ENCODE measurements around the gene ARRB1.

DNA sequence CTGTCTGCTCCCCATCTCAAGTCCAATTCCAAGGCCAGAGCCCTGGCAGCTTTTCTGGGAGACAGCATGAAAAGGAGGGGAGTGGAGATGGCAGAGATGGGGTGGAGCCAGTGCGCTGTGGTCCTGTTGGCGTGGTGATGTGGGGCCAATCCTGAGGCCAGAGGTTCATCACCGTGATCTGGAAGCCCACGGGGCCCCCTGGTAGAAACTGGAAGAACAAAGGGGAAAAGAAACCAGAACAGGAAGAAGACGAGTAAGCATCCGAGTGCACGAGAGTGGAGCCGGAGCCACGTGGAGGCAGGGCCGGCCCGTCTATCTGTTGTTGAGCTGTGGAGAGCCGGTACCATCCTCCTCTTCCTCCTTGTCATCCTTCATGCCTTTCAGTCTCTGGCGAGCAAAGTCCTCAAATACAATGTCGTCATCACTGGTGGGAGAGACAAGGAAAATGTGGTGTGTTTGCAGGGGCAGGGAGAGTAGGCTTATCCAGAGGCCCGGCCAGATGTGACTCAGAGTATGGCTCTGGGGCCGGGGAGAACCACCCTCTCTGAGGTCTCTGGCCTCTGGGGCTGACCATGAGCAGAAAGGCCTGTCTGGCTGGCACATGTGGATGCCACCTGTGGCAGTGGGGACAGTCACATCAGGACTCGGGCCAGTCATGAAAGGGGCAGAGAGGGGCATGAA lies 85.5 kb downstream of the ARRB1 start:
- TF ChIP-seq, protein P1, sequence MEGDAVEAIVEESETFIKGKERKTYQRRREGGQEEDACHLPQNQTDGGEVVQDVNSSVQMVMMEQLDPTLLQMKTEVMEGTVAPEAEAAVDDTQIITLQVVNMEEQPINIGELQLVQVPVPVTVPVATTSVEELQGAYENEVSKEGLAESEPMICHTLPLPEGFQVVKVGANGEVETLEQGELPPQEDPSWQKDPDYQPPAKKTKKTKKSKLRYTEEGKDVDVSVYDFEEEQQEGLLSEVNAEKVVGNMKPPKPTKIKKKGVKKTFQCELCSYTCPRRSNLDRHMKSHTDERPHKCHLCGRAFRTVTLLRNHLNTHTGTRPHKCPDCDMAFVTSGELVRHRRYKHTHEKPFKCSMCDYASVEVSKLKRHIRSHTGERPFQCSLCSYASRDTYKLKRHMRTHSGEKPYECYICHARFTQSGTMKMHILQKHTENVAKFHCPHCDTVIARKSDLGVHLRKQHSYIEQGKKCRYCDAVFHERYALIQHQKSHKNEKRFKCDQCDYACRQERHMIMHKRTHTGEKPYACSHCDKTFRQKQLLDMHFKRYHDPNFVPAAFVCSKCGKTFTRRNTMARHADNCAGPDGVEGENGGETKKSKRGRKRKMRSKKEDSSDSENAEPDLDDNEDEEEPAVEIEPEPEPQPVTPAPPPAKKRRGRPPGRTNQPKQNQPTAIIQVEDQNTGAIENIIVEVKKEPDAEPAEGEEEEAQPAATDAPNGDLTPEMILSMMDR (IDR thresholded peaks at IDR 0.05; ENCODE audit: low read depth, low read length, missing input control): no peak
- TF ChIP-seq SP1 (IDR thresholded peaks at IDR 0.05) (no peak), GABPA (IDR thresholded peaks at IDR 0.05 in 1 of 2, conservative IDR thresholded peaks at IDR 0.05 in 1 of 2) (no peak), RAD21 (IDR thresholded peaks at IDR 0.05) (no peak), TAF1 (conservative IDR thresholded peaks at IDR 0.05) (no peak), YY1 (IDR thresholded peaks at IDR 0.05) (no peak), JUND (IDR thresholded peaks at IDR 0.05) (no peak), HNF4G (IDR thresholded peaks at IDR 0.05) (no peak), FOXA1 (IDR thresholded peaks at IDR 0.05) (no peak)
- TF ChIP-seq, protein P2, sequence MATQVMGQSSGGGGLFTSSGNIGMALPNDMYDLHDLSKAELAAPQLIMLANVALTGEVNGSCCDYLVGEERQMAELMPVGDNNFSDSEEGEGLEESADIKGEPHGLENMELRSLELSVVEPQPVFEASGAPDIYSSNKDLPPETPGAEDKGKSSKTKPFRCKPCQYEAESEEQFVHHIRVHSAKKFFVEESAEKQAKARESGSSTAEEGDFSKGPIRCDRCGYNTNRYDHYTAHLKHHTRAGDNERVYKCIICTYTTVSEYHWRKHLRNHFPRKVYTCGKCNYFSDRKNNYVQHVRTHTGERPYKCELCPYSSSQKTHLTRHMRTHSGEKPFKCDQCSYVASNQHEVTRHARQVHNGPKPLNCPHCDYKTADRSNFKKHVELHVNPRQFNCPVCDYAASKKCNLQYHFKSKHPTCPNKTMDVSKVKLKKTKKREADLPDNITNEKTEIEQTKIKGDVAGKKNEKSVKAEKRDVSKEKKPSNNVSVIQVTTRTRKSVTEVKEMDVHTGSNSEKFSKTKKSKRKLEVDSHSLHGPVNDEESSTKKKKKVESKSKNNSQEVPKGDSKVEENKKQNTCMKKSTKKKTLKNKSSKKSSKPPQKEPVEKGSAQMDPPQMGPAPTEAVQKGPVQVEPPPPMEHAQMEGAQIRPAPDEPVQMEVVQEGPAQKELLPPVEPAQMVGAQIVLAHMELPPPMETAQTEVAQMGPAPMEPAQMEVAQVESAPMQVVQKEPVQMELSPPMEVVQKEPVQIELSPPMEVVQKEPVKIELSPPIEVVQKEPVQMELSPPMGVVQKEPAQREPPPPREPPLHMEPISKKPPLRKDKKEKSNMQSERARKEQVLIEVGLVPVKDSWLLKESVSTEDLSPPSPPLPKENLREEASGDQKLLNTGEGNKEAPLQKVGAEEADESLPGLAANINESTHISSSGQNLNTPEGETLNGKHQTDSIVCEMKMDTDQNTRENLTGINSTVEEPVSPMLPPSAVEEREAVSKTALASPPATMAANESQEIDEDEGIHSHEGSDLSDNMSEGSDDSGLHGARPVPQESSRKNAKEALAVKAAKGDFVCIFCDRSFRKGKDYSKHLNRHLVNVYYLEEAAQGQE (IDR thresholded peaks at IDR 0.05): no peak
- TF ChIP-seq, protein P3, sequence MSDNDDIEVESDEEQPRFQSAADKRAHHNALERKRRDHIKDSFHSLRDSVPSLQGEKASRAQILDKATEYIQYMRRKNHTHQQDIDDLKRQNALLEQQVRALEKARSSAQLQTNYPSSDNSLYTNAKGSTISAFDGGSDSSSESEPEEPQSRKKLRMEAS (IDR thresholded peaks at IDR 0.05): no peak
- TF ChIP-seq, protein P4, sequence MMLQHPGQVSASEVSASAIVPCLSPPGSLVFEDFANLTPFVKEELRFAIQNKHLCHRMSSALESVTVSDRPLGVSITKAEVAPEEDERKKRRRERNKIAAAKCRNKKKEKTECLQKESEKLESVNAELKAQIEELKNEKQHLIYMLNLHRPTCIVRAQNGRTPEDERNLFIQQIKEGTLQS (IDR thresholded peaks at IDR 0.05): no peak
- TF ChIP-seq, protein P5, sequence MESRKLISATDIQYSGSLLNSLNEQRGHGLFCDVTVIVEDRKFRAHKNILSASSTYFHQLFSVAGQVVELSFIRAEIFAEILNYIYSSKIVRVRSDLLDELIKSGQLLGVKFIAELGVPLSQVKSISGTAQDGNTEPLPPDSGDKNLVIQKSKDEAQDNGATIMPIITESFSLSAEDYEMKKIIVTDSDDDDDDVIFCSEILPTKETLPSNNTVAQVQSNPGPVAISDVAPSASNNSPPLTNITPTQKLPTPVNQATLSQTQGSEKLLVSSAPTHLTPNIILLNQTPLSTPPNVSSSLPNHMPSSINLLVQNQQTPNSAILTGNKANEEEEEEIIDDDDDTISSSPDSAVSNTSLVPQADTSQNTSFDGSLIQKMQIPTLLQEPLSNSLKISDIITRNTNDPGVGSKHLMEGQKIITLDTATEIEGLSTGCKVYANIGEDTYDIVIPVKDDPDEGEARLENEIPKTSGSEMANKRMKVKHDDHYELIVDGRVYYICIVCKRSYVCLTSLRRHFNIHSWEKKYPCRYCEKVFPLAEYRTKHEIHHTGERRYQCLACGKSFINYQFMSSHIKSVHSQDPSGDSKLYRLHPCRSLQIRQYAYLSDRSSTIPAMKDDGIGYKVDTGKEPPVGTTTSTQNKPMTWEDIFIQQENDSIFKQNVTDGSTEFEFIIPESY (IDR thresholded peaks at IDR 0.05): no peak
